ENCODE measurements around the gene CD69.

- TF ChIP-seq CTCF (IDR thresholded peaks at IDR 0.05): no peak
- no peak for TF ChIP-seq POLR2A (IDR thresholded peaks at IDR 0.05)
Measured at GRCh38 chr12:9784326-9784725, 23.6 kb upstream of the CD69 start.

All from thyroid gland (tissue), 4 donors.